OCI-LY7 (cell line): ENCODE results near the gene CIT.

ENCODE experiments used
- CTCF ChIP-seq: fragments of 200-600 bp; sonication (generic); conservative IDR thresholded peaks from 2 replicates; pipeline ENCODE4 v1.5.1; 2014; ENCODE audit warnings: mild to moderate bottlenecking, antibody characterized with exemption, low read length, moderate library complexity, mixed read lengths
- EZH2phosphoT487 ChIP-seq: fragments of 200-600 bp; sonication (generic); IDR thresholded peaks from 2 replicates; pipeline ENCODE4 v1.6.1; 2018; ENCODE audit warnings: low read depth, borderline replicate concordance, mild to moderate bottlenecking, mixed run types, antibody characterized with exemption, low read length, moderate library complexity, mixed read lengths

GRCh38 chr12:119883237-119883636 lies 6.1 kb upstream of the CIT start:
- TF ChIP-seq CTCF = no peak
- no peak for TF ChIP-seq EZH2phosphoT487
